GM23338 (cell line): Measurements from ENCODE around the gene SRSF8.

Source experiments
- CREB1 ChIP-seq: fragments of 250-450 bp; sonication (Bioruptor Pico); IDR thresholded peaks from 2 replicates; pipeline ENCODE4 v1.5.0; 2020; ENCODE audit warnings: low read depth, mild to moderate bottlenecking, moderate library complexity
- CTCF ChIP-seq, 2 experiments: fragments of 200-600 bp in 1 of 2; sonication (generic) in 1 of 2; conservative IDR thresholded peaks; 2 replicates each; pipeline versions ENCODE4 v1.5.1 to v1.6.1; 2016 to 2017; ENCODE audit warnings: antibody characterized with exemption in 2 of 2, low read depth in 2 of 2, mild to moderate bottlenecking in 2 of 2, moderate library complexity in 1 of 2
- ETS1 ChIP-seq: IDR thresholded peaks from 2 replicates; pipeline ENCODE4 v1.6.1; 2016; ENCODE audit warnings: antibody characterized with exemption
- EZH2 ChIP-seq: fragments of 200-600 bp; sonication (generic); IDR thresholded peaks from one replicate; pipeline ENCODE4 v1.8.0; 2017; ENCODE audit warnings: antibody characterized with exemption, mild to moderate bottlenecking, low read depth; ENCODE audit not compliant: unreplicated experiment
- EZH2phosphoT487 ChIP-seq: fragments of 200-600 bp; sonication (generic); IDR thresholded peaks from one replicate; pipeline ENCODE4 v1.8.1; 2018; ENCODE audit warnings: antibody characterized with exemption; ENCODE audit not compliant: unreplicated experiment
- NANOG ChIP-seq: IDR thresholded peaks from 2 replicates; pipeline ENCODE4 v1.6.1; 2016; ENCODE audit warnings: antibody characterized with exemption, borderline replicate concordance
- POLR2AphosphoS5 ChIP-seq: IDR thresholded peaks from 2 replicates; pipeline ENCODE4 v1.6.1; 2016; ENCODE audit warnings: antibody characterized with exemption, low read depth
- REST ChIP-seq: IDR thresholded peaks from one replicate; pipeline ENCODE4 v1.6.1; 2018; ENCODE audit warnings: antibody characterized with exemption; ENCODE audit not compliant: unreplicated experiment
- STAT1 ChIP-seq: IDR thresholded peaks from one replicate; pipeline ENCODE4 v1.6.1; 2016; ENCODE audit warnings: antibody characterized with exemption; ENCODE audit not compliant: unreplicated experiment
- ZNF331 ChIP-seq: fragments of 250-450 bp; sonication (Bioruptor Pico); IDR thresholded peaks from 2 replicates; pipeline ENCODE4 v1.5.0; 2020; ENCODE audit warnings: low read depth, mild to moderate bottlenecking, moderate library complexity

- TF ChIP-seq CTCF (conservative IDR thresholded peaks at IDR 0.05; ENCODE audit: low read depth in 2 of 2), result no peak
- TF ChIP-seq POLR2AphosphoS5, result no peak
- TF ChIP-seq ETS1, result no peak
- no peak for TF ChIP-seq EZH2phosphoT487
- TF ChIP-seq EZH2, result no peak
- TF ChIP-seq REST, result no peak
- no peak for TF ChIP-seq NANOG
- TF ChIP-seq ZNF331 (CRISPR knock-in tag), result no peak
- TF ChIP-seq CREB1, result no peak
- no peak for TF ChIP-seq STAT1
Observed at GRCh38 chr11:95097209-95097608, 30.5 kb downstream of the SRSF8 start.
